Mesendoderm (in vitro differentiated cells): ENCODE data around the gene WDR46.

ENCODE experiments used
- DNase-seq: peaks from one replicate; pipeline ENCODE4 v3.0.0; 2013
- H2AK5ac ChIP-seq: 2 replicates; pipeline ENCODE4 v1.6.1; 2013; ENCODE audit warnings: low read length, inconsistent platforms
- H2BK120ac ChIP-seq: 2 replicates; pipeline ENCODE4 v1.6.1; 2013; ENCODE audit warnings: low read depth, mild to moderate bottlenecking, low read length, moderate library complexity, mixed read lengths
- H2BK15ac ChIP-seq: replicated peaks from 2 replicates; pipeline ENCODE4 v1.6.1; 2013; ENCODE audit warnings: low read depth, mild to moderate bottlenecking, moderate library complexity
- H2BK5ac ChIP-seq: 2 replicates; pipeline ENCODE4 v1.6.1; 2013; ENCODE audit warnings: low read length, inconsistent platforms
- H3K18ac ChIP-seq: 2 replicates; pipeline ENCODE4 v1.6.1; 2013; ENCODE audit warnings: mild to moderate bottlenecking, low read length, mixed read lengths
- H3K23ac ChIP-seq: one replicate; pipeline ENCODE4 v1.6.1; 2013; ENCODE audit warnings: low read length
- H3K27ac ChIP-seq: 2 replicates; pipeline ENCODE4 v1.5.1; 2013; ENCODE audit warnings: low read depth, mild to moderate bottlenecking, inconsistent platforms, low read length, moderate library complexity
- H3K27me3 ChIP-seq: 2 replicates; pipeline ENCODE4 v1.6.1; 2013; ENCODE audit warnings: low read length, control low read depth, mild to moderate bottlenecking, inconsistent platforms; ENCODE audit not compliant: insufficient read depth, poor library complexity
- H3K36me3 ChIP-seq: 2 replicates; pipeline ENCODE4 v1.6.1; 2013; ENCODE audit warnings: low read length, inconsistent platforms; ENCODE audit not compliant: control insufficient read depth, insufficient read depth
- H3K4ac ChIP-seq: one replicate; pipeline ENCODE4 v1.6.1; 2013; ENCODE audit warnings: low read depth, mild to moderate bottlenecking, low read length, moderate library complexity
- H3K4me1 ChIP-seq: 2 replicates; pipeline ENCODE4 v1.6.1; 2013; ENCODE audit warnings: low read depth, low read length, inconsistent platforms; ENCODE audit not compliant: control insufficient read depth
- H3K4me2 ChIP-seq: 2 replicates; pipeline ENCODE4 v1.6.1; 2013; ENCODE audit warnings: low read length
- H3K4me3 ChIP-seq: 2 replicates; pipeline ENCODE4 v1.5.1; 2013; ENCODE audit warnings: mild to moderate bottlenecking, low read length
- H3K56ac ChIP-seq: one replicate; pipeline ENCODE4 v1.6.1; 2013; ENCODE audit warnings: low read length
- H3K79me1 ChIP-seq: 2 replicates; pipeline ENCODE4 v1.6.1; 2013; ENCODE audit warnings: low read length, inconsistent platforms
- H3K79me2 ChIP-seq: 2 replicates; pipeline ENCODE4 v1.6.1; 2013; ENCODE audit warnings: mild to moderate bottlenecking, low read length; ENCODE audit not compliant: control insufficient read depth, insufficient read depth
- H3K9ac ChIP-seq: 2 replicates; pipeline ENCODE4 v1.6.1; 2013; ENCODE audit warnings: low read length, inconsistent platforms
- H4K5ac ChIP-seq: one replicate; pipeline ENCODE4 v1.6.1; 2013; ENCODE audit warnings: low read length
- H4K8ac ChIP-seq: one replicate; pipeline ENCODE4 v1.6.1; 2013; ENCODE audit warnings: low read depth, mild to moderate bottlenecking, control low read depth, low read length, moderate library complexity
- WGBS: extraction: QIAGEN DNeasy Blood & Tissue Kit; methylation state at CpG from one replicate; pipeline ENCODE4 v1.1.7; 2013; ENCODE audit warnings: low lambda C conversion rate, missing lambda C conversion rate; ENCODE audit not compliant: insufficient coverage; ENCODE audit errors: extremely low coverage; 5-methylcytosine and 5-hydroxymethylcytosine counted together

Gene WDR46

GRCh38 chr6:33329058-33329457 lies 40.0 kb upstream of the WDR46 start:
- Histone ChIP-seq H2BK120ac (no peak overlapping the region), H3K27ac (no peak overlapping the region), H3K79me2 (no peaks in the 10 kb centered on the region), H4K5ac (no peak overlapping the region), H3K18ac (no peak overlapping the region), H3K36me3 (no peaks in the 10 kb centered on the region), H3K79me1 (no peaks in the 10 kb centered on the region), H2BK15ac (no peak overlapping the region), H3K27me3 (no peaks in the 10 kb centered on the region), H3K4ac (no peak overlapping the region), H3K23ac (no peak overlapping the region), H3K56ac (no peak overlapping the region), H2BK5ac (no peak overlapping the region), H3K4me3 (no peak overlapping the region), H3K4me1 (peaks cover under 1% of the 10 kb centered on the region), H2AK5ac (no peak overlapping the region), H4K8ac (no peak overlapping the region), H3K4me2 (no peak overlapping the region), H3K9ac (no peak overlapping the region)
- DNase-seq = no peak
- WGBS = no CpG with 5 or more reads among the region's 5 CpGs

- H3K23ac ChIP-seq = no peak overlapping the region
- H2AK5ac ChIP-seq = no peak overlapping the region
- H3K18ac ChIP-seq = no peak overlapping the region
- WGBS = no CpG with 5 or more reads among the region's 7 CpGs
- no peak overlapping the region for H2BK120ac ChIP-seq
- no peak overlapping the region for H4K8ac ChIP-seq
- no peak overlapping the region for H4K5ac ChIP-seq
- H3K36me3 ChIP-seq = peaks cover 5% of the 10 kb centered on the region
- H3K56ac ChIP-seq = peak overlapping the region; percentile 75
- H3K9ac ChIP-seq = peak overlapping the region; percentile 64
- no peak overlapping the region for H2BK5ac ChIP-seq
- H3K27ac ChIP-seq = no peak overlapping the region
- H3K4ac ChIP-seq = no peak overlapping the region
- peaks cover 26% of the 10 kb centered on the region for H3K79me2 ChIP-seq
- H3K4me2 ChIP-seq = peak overlapping the region; percentile 44
- H3K79me1 ChIP-seq = peaks cover 7% of the 10 kb centered on the region
- no peak overlapping the region for H2BK15ac ChIP-seq
- H3K4me1 ChIP-seq = peaks cover 9% of the 10 kb centered on the region
- no peak for DNase-seq
- no peak overlapping the region for H3K4me3 ChIP-seq
- no peaks in the 10 kb centered on the region for H3K27me3 ChIP-seq
Measured at GRCh38 chr6:33324125-33324524, 35.1 kb upstream of the WDR46 start.

- peak overlapping the region; percentile 64 for H3K9ac ChIP-seq
- H4K5ac ChIP-seq = no peak overlapping the region
- H3K79me1 ChIP-seq = peaks cover 7% of the 10 kb centered on the region
- no peak overlapping the region for H3K27ac ChIP-seq
- H3K36me3 ChIP-seq = peaks cover 5% of the 10 kb centered on the region
- peak overlapping the region; percentile 43 for H3K4me3 ChIP-seq
- peak overlapping the region; percentile 44 for H3K4me2 ChIP-seq
- no peak overlapping the region for H4K8ac ChIP-seq
- no peaks in the 10 kb centered on the region for H3K27me3 ChIP-seq
- peaks cover 9% of the 10 kb centered on the region for H3K4me1 ChIP-seq
- H2BK15ac ChIP-seq = no peak overlapping the region
- no peak overlapping the region for H2AK5ac ChIP-seq
- no peak overlapping the region for H3K18ac ChIP-seq
- peaks cover 26% of the 10 kb centered on the region for H3K79me2 ChIP-seq
- H2BK5ac ChIP-seq = no peak overlapping the region
- H3K23ac ChIP-seq = no peak overlapping the region
- WGBS = no CpG with 5 or more reads among the region's 12 CpGs
- no peak overlapping the region for H2BK120ac ChIP-seq
- no peak for DNase-seq
- no peak overlapping the region for H3K4ac ChIP-seq
- H3K56ac ChIP-seq = peak overlapping the region; percentile 75
Measured at GRCh38 chr6:33323623-33323948, 34.5 kb upstream of the WDR46 start.

GRCh38 chr6:33321227-33321626 lies 32.2 kb upstream of the WDR46 start:
- Histone ChIP-seq H3K4me1 (peaks cover 9% of the 10 kb centered on the region), H3K4me2 (peak overlapping the region; percentile 97), H3K4me3 (no peak overlapping the region), H2BK5ac (no peak overlapping the region), H2AK5ac (no peak overlapping the region), H4K5ac (no peak overlapping the region), H3K79me2 (peaks cover 26% of the 10 kb centered on the region), H3K23ac (no peak overlapping the region), H3K79me1 (peaks cover 7% of the 10 kb centered on the region), H3K27ac (peak overlapping the region; percentile 48), H3K36me3 (peaks cover 5% of the 10 kb centered on the region), H2BK15ac (no peak overlapping the region), H3K18ac (no peak overlapping the region), H3K4ac (no peak overlapping the region), H2BK120ac (no peak overlapping the region), H3K56ac (peak overlapping the region; percentile 99), H4K8ac (no peak overlapping the region), H3K27me3 (no peaks in the 10 kb centered on the region), H3K9ac (peak overlapping the region; percentile 87)
- no CpG with 5 or more reads among the region's 9 CpGs for WGBS
- DNase-seq = no peak

- no peak overlapping the region for H2BK120ac ChIP-seq
- peaks cover 5% of the 10 kb centered on the region for H3K36me3 ChIP-seq
- no peak overlapping the region for H3K23ac ChIP-seq
- peaks cover 9% of the 10 kb centered on the region for H3K4me1 ChIP-seq
- H4K8ac ChIP-seq = no peak overlapping the region
- WGBS = no CpG with 5 or more reads among the region's 32 CpGs
- peak; percentile 91 for DNase-seq
- H3K18ac ChIP-seq = no peak overlapping the region
- no peak overlapping the region for H3K4me3 ChIP-seq
- peak overlapping the region; percentile 3 for H3K4me2 ChIP-seq
- peak overlapping the region; percentile 48 for H3K27ac ChIP-seq
- no peak overlapping the region for H3K4ac ChIP-seq
- H2AK5ac ChIP-seq = no peak overlapping the region
- peaks cover 7% of the 10 kb centered on the region for H3K79me1 ChIP-seq
- no peak overlapping the region for H4K5ac ChIP-seq
- peaks cover 26% of the 10 kb centered on the region for H3K79me2 ChIP-seq
- H3K56ac ChIP-seq = peak overlapping the region; percentile 99
- no peak overlapping the region for H2BK15ac ChIP-seq
- no peak overlapping the region for H2BK5ac ChIP-seq
- peak overlapping the region; percentile 87 for H3K9ac ChIP-seq
- no peaks in the 10 kb centered on the region for H3K27me3 ChIP-seq
Measured at GRCh38 chr6:33320315-33321181, 31.5 kb upstream of the WDR46 start.

- Histone ChIP-seq H3K4me2 (no peak overlapping the region), H2AK5ac (no peak overlapping the region), H2BK15ac (no peak overlapping the region), H3K27me3 (no peaks in the 10 kb centered on the region), H2BK5ac (no peak overlapping the region), H3K27ac (no peak overlapping the region), H3K79me2 (peaks cover 26% of the 10 kb centered on the region), H3K4ac (no peak overlapping the region), H3K56ac (no peak overlapping the region), H3K4me1 (peaks cover 9% of the 10 kb centered on the region), H3K36me3 (peaks cover 5% of the 10 kb centered on the region), H3K23ac (no peak overlapping the region), H3K79me1 (peaks cover 7% of the 10 kb centered on the region), H4K5ac (no peak overlapping the region), H4K8ac (no peak overlapping the region), H3K4me3 (no peak overlapping the region), H2BK120ac (no peak overlapping the region), H3K9ac (no peak overlapping the region), H3K18ac (no peak overlapping the region)
- no CpG with 5 or more reads among the region's 3 CpGs for WGBS
- DNase-seq = no peak
Measured at GRCh38 chr6:33319939-33320314, 30.9 kb upstream of the WDR46 start.
